GM21529 (cell line): ENCODE data around the gene PAPPA.
A peak's percentile ranks its signal among the peaks of the same experiment; 100 is the strongest.

Source experiments
- ATAC-seq: cut with Tn5 transposase; IDR thresholded peaks from one replicate; pipeline ENCODE4 v1.9.1; 2021; ENCODE audit not compliant: unreplicated experiment

The PAPPA gene

DNA sequence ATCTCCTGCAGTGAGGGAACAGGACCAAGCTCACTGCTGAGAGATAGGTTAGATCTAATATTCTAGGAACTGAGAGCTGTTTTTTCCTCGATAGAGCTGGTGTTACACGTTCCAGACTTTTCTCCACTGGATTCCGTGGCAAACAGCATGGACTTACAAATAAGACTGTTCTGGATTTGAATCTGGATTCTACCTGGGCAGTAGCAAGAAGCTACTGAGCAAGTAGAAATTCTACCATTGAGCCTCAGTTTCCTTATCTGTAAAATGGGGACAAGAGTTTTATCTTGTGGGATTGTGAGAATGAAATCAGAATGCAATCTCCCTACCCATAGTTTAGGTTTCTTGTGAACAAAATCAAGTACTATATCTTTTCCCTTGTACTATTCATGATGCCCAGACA is 294.8 kb downstream of the PAPPA start:
- no peak for ATAC-seq

DNA sequence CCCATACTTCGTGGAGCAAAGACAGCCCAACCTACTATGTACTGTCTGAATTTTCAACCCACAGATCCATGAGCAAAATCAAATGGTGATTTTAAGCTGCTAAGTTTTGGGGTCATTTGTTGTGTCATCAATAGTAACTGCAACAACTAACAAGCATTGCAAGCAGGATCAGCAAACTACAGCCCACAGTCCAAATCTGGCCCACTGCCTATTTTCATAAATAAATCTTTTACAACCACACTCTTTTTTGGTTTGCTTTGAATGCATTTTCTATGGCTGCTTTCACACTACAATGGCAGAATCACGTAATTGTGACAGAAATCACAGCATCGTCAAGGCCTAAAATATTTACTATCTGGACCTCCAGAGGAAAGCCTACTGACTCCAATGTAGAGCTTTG is 296.4 kb downstream of the PAPPA start:
- no peak for ATAC-seq

GRCh38 chr9:116450378-116451139 is 297.0 kb downstream of the PAPPA start:
- ATAC-seq: peak; percentile 97

GRCh38 chr9:116451500-116452115 is 298.0 kb downstream of the PAPPA start:
- ATAC-seq: no peak
